ENCODE data around the gene SPATA7. TPM values are rescaled to one million over a fixed set of nuclear protein-coding genes. Genes with fewer than 3 reads are reported as not detected.

SPATA7 gene
- total and polyA plus RNA-seq, 9 of the 15 experiments (the other 6 are each of a cell fraction or from before 2014, with no cell fraction given) = 0.80 to 3.3 (median 2.5) TPM

DNA sequence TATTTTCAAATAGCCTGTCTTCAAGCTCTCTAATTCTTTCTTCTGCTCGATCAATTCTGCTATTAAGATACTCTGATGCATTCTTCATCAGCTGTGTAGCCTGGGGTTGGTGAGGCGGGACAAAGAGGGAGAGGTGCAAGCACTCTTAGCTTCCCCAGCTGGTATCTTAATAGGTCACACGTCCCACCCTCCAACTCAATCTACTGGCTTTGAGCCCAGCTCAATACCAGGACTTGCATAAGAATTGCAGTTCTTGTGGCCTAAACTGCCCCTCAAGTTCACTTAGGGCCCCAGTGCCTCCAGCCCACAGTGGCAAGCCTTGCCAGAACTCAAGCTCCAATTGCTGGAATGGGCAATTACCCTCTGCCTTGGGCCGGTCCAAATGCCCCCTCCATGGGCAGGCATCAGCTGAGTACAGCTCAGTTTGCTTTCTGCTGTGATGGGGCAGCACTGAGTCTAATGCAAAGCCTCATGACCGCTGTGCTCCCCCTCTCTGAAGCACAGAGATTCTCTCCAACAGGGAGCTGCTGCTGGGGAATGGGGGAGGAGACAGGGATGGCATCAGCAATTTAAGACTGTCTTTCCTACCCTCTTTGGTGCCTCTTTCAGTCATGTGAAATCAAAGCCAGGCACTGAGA is 5.6 kb upstream of the SPATA7 start:
- no peak overlapping the region for H3K9ac ChIP-seq (ENCODE audit: insufficient read depth in 1 of 2, low read depth in 2 of 2, low read length in 2 of 2)
- peaks cover 0 to 3% of the 10 kb centered on the region in 2 experiments; a peak in 1 of 5 replicates for H3K4me1 ChIP-seq (replicated peaks in 1 of 2; ENCODE audit: control insufficient read depth in 2 of 2, insufficient read depth in 2 of 2, low read length in 2 of 2)
- no peaks in the 10 kb centered on the region for H4K20me1 ChIP-seq (replicated peaks; ENCODE audit: control insufficient read depth, insufficient read depth, low read length)
- FAIRE-seq (no peak), DNase-seq (ENCODE audit: extremely low read depth in 1 of 4, low spot score in 3 of 4) (no peak), ATAC-seq (no peak)
- intact Hi-C loops (cut with micrococcal nuclease) (loop anchor here (5.0 kb wide), 1 partner anchor 193 kb away; no protein-coding TSS in a partner anchor), in situ Hi-C loops (cut with MboI) (no loop called here)
- CTCF ChIA-PET (ENCODE audit: low intra/inter-chr PET ratio) = interaction anchor here (1.0 kb wide), 1 partner anchor 435 kb away, joined by 4 read pairs; no protein-coding TSS in a partner anchor
- H3K27ac ChIP-seq (ENCODE audit: extremely low read depth, low read depth, low read length) = no peak overlapping the region
- no peak overlapping the region for H2AFZ ChIP-seq (ENCODE audit: low read depth, low read length)
- POLR2A ChIA-PET = interaction anchor here (1.0 kb wide), 1 partner anchor 131 kb away, joined by 3 read pairs; no protein-coding TSS in a partner anchor
- 0% methylated on average over 4 of the region's 5 CpGs for WGBS (ENCODE audit: insufficient coverage, low coverage, missing lambda C conversion rate)
- H3K79me2 ChIP-seq (ENCODE audit: control insufficient read depth, insufficient read depth, low read length) = no peaks in the 10 kb centered on the region
- BruUV-seq (replicated peaks) = no TSS peak
- no peak overlapping the region for H3K4me3 ChIP-seq
- no peaks in the 10 kb centered on the region for H3K9me1 ChIP-seq (ENCODE audit: control insufficient read depth, insufficient read depth, low read length)
- H3K4me2 ChIP-seq (ENCODE audit: insufficient read depth, low read length) = no peak overlapping the region
- no peaks in the 10 kb centered on the region for H3K36me3 ChIP-seq (ENCODE audit: control insufficient read depth, insufficient read depth, low read length)
- H3K9me3 ChIP-seq (replicated peaks; ENCODE audit: control insufficient read depth, insufficient read depth, low read depth, low read length) = no peaks in the 10 kb centered on the region
- H3K27me3 ChIP-seq (ENCODE audit: control insufficient read depth in 2 of 2, insufficient read depth in 2 of 2, low read length in 2 of 2) = no peaks in the 10 kb centered on the region
- no peak for TF ChIP-seq ZBTB49 (CRISPR knock-in tag; IDR thresholded peaks at IDR 0.05; ENCODE audit: borderline replicate concordance)
- no peak for TF ChIP-seq CXXC5 (CRISPR knock-in tag; IDR thresholded peaks at IDR 0.05)
- TF ChIP-seq, protein P1, sequence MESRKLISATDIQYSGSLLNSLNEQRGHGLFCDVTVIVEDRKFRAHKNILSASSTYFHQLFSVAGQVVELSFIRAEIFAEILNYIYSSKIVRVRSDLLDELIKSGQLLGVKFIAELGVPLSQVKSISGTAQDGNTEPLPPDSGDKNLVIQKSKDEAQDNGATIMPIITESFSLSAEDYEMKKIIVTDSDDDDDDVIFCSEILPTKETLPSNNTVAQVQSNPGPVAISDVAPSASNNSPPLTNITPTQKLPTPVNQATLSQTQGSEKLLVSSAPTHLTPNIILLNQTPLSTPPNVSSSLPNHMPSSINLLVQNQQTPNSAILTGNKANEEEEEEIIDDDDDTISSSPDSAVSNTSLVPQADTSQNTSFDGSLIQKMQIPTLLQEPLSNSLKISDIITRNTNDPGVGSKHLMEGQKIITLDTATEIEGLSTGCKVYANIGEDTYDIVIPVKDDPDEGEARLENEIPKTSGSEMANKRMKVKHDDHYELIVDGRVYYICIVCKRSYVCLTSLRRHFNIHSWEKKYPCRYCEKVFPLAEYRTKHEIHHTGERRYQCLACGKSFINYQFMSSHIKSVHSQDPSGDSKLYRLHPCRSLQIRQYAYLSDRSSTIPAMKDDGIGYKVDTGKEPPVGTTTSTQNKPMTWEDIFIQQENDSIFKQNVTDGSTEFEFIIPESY (CRISPR knock-in tag; IDR thresholded peaks at IDR 0.05) = no peak
- no peak for TF ChIP-seq JUN (IDR thresholded peaks at IDR 0.05; ENCODE audit: borderline replicate concordance, low read depth, low read length)
- no peak for TF ChIP-seq JUN (CRISPR knock-in tag; IDR thresholded peaks at IDR 0.05; ENCODE audit: borderline replicate concordance)
- no peak for TF ChIP-seq KLF16 (IDR thresholded peaks at IDR 0.05)
